ENCODE results near the gene PAQR5.

- TF ChIP-seq CTCF (IDR thresholded peaks at IDR 0.05) = no peak
- no peak for TF ChIP-seq POLR2A (IDR thresholded peaks at IDR 0.05)
Observed at GRCh38 chr15:69340243-69340900, 41.7 kb downstream of the PAQR5 start.

All from body of pancreas (tissue), 4 donors.